CD4-positive, alpha-beta T cell treated with Interferon alpha-2 for 1 hour (primary cell): ENCODE measurements around the gene ITGA2B.
"Not testable (repeated sequence)": the region's sequence is repeated elsewhere in the genome, so short reads cannot be mapped to it uniquely, and the experiment has no call there.

ENCODE experiments used
- DNase-seq, 2 donors: peaks; one replicate each; pipeline ENCODE4 v3.0.0-alpha.2; 2020 to 2022

Gene ITGA2B

DNA sequence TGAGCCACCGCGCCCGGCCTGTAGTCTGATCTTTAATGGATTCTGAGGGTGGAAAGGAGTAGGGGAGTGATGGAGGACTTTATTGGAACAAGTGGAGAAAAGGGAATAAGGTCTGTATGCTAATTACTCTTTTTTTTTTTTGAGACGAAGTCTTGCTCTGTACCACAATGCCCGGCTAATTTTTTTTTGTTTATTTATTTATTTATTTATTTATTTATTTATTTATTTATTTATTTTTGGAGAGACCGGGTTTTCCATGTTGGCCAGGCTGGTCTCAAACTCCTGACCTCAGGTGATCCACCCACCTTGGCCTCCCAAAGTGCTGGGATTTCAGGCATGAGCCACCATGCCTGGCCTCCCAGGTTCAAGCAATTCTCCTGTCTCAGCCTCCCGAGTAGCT is 59.9 kb downstream of the ITGA2B start:
- DNase-seq: not testable (repeated sequence)

- no peak for DNase-seq
These were observed 61.6 kb downstream of the ITGA2B start for GRCh38 chr17:44327715-44328449.

DNA sequence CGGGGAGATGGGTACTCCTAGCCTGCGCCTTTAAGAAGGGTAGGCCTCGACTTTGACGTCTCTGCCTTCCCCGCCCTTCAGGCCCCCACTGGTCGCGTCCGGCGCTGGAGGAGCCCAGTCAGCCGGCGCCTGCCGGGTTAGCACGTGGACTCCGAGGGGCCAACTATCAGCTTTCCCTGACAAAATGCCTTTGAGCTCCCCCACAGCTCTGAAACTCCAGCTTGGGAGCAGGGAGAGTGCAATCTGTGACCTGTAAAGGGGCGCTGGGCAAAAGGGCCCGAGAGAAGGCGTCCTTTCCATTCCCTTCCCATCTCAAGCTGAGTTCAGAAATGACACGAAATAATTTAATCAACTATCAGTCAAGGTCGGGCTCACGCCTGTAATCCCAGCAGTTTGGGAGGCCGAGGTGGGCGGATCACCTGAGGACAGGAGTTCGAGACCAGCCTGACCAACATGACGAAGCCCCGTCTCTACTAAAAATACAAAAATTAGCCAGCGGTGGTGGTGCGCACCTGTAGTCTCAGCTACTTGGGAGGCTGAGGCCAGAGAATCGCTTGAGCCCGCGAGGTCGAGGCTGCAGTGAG is 62.5 kb downstream of the ITGA2B start:
- peak; percentile 96 to 97 for DNase-seq

DNA sequence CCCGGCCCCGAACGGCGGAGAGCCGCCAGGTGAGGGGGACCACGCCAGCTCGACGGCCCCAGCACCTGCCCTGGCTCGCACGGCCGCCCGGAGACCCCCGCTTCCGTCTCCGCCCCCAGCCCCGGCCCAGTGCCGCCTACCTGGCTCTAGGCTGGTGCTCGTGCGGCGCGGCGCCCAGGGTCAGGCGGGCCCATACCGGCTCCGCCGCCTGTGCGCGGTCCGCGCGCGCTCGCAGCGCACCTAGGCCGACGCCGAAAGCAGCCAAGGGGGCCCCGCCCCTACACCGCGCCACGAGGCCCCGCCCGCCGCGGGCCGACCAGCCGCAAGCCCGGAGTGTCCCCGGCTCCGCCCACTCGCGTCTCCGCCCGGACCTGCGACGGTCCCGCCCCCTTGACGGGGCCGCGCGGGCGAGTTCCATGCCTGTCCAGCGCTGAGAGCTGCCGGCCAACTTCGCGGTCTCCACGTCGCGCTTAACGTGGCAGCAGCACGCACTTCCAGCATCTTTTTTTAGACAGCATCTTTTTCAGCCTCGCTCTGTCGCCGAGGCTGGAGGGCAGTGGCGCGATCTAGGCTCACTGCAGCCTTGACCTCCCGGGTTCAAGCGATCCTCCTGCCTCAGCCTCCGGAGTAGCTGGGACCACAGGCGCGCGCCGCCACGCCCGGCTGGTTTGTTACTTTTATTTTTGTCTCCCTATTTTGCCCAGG is 64.7 kb downstream of the ITGA2B start, which contains the start of gene SLC25A39:
Gene SLC25A39 (minus strand): TSS at position 253 of the 705 bp plus-strand sequence. CDS start 1,261 bp downstream, outside the sequence.
- DNase-seq: peak; percentile 93 to 97

- peak in 1 of 2 donors; percentile 10 for DNase-seq
These were observed 65.3 kb downstream of the ITGA2B start for GRCh38 chr17:44324092-44324570.

DNA sequence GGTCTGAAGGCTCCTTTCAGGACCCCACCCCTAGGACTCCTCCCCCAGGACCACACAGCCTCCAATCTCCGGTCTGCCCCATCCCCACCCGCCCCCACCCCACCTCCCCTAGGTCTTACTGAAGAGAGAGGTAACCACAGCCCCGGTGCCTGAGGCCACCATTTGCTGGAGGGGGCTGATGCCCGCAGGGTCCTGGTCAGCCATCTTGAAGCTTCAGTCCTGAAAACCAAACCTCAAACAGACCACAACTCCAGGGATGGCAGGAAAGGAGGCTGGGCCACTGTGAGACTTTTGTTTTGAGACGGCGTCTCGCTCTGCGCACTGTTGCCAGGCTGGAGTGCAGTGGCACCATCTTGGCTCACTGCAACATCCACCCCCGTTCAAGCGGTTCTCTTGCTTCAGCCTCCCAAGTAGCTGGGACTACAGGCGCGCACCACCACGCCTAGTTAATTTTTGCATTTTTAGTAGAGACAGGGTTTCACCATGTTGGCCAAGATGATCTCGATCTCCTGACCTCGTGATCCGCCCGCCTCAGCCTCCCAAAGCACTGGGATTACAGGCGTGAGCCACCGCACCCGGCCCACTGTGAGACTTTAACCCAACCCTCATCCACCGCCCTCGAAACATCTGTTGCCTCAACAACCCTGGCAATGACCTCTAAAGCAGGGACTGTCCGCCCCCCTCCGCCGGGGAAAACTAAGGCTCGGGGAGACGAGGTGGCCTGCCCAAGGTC is 65.9 kb downstream of the ITGA2B start:
- no peak for DNase-seq

DNA sequence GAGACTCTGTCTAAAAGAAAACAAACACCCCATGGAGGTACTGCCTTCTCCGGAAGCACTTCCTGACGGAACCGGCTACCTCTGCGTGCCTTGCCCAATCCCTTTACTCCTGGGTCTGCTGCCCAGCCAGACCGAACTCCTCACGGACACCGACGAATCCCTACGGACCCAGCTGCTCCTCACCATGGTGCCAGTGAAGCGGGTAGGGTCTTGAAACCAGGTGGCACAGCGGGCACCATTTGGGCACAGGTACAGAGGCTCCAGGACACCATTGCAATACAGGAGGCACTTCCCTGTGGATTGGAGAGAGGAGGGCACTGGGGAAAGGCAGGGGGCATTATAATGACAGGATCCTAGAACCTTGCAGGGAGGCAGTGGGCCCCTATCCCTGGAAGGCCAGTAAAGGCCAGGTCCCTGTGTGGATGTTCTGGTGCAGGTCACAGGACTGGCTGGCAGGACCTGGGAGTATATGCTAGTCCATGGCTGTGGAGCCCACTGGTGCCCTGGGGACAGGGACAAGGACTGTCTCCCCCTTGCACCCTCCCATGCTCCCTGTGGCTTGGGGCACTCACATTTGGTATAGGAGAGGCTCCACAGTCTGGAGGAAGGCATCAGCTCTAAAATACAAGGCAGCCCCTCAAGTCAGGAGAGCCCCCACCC is 67.1 kb downstream of the ITGA2B start:
- no peak for DNase-seq
